Activated CD8-positive, alpha-beta T cell treated with anti-CD3 and anti-CD28 coated beads, Interleukin-2, amount 10 ng/mL, durations not matched to agents 7 days and 5 days (primary cell): ENCODE data around the gene ARHGAP12. TPM values are rescaled to one million over a fixed set of nuclear protein-coding genes. Genes with fewer than 3 reads are reported as not detected.
"Not testable (repeated sequence)": the region's sequence is repeated elsewhere in the genome, so short reads cannot be mapped to it uniquely, and the experiment has no call there.

ENCODE experiments used
- ATAC-seq: fragments of 150-1000 bp; cut with Tn5 transposase; one replicate; pipeline ENCODE4 v1.10.0; 2021; ENCODE audit warnings: moderate library complexity
- CTCF ChIA-PET: fragments of 350-600 bp; sonication (Branson Sonifier 250); formaldehyde crosslinking; loops from one replicate; lab custom pipeline; 2021; ENCODE audit warnings: antibody characterized with exemption; lab: Charles Lee
- POLR2A ChIA-PET: fragments of 350-600 bp; sonication (Branson Sonifier 250); formaldehyde crosslinking; loops from one replicate; lab custom pipeline; 2021; ENCODE audit warnings: antibody characterized with exemption; lab: Charles Lee
- DNase-seq: peaks from one replicate; pipeline ENCODE4 v3.0.0-alpha.2; 2020
- H3K27ac Mint-ChIP-seq: one replicate; pipeline ENCODE4 v1.8.0; 2021; ENCODE audit warnings: mild to moderate bottlenecking, mixed read lengths
- H3K27me3 Mint-ChIP-seq: one replicate; pipeline ENCODE4 v1.8.0; 2021; ENCODE audit warnings: low read depth, mixed read lengths
- H3K36me3 Mint-ChIP-seq: one replicate; pipeline ENCODE4 v1.8.0; 2021; ENCODE audit warnings: low read depth, mixed read lengths
- H3K4me1 Mint-ChIP-seq: one replicate; pipeline ENCODE4 v1.8.0; 2021; ENCODE audit warnings: low read depth, mixed read lengths
- H3K4me3 Mint-ChIP-seq: one replicate; pipeline ENCODE4 v1.8.0; 2021; ENCODE audit warnings: mild to moderate bottlenecking, mixed read lengths
- H3K9me3 Mint-ChIP-seq: one replicate; pipeline ENCODE4 v1.8.0; 2022; ENCODE audit warnings: mixed read lengths; ENCODE audit not compliant: insufficient read depth
- total RNA-seq, 2 experiments: library from RNA; stranded (reverse); gene quantifications; one replicate each; pipeline ENCODE4 v1.2.3, GENCODE V29; 2021

The ARHGAP12 gene
- total RNA-seq, result 1 to 10 TPM; 4.9 to 5.5 TPM

- CTCF ChIA-PET, result interaction anchor here (1.3 to 2.0 kb wide), 3 partner anchors 10 to 66 kb away, joined by 4 to 11 read pairs (median 7); no protein-coding TSS in a partner anchor
Measured at GRCh38 chr10:31928549-31929260, at the start of gene ARHGAP12. Gene ARHGAP12 (minus strand): TSS chr10:31928831. CDS start chr10:31908855, 19,976 bp downstream.

GRCh38 chr10:31978156-31978483 lies 49.5 kb upstream of the ARHGAP12 start:
- H3K27me3 Mint-ChIP-seq, result peaks cover 9% of the 10 kb centered on the region
- H3K4me3 Mint-ChIP-seq, result no peak overlapping the region
- ChIA-PET CTCF (interaction anchor here (3.4 kb wide), 1 partner anchor 116 kb away, joined by 11 read pairs; no protein-coding TSS in a partner anchor), POLR2A (no interaction called here)
- DNase-seq, result no peak
- H3K9me3 Mint-ChIP-seq, result no peaks in the 10 kb centered on the region
- H3K27ac Mint-ChIP-seq, result no peak overlapping the region
- H3K36me3 Mint-ChIP-seq, result peaks cover 4% of the 10 kb centered on the region
- no peak for ATAC-seq
- peaks cover 33% of the 10 kb centered on the region for H3K4me1 Mint-ChIP-seq

More at GRCh38 chr10:31928549-31929260, at the start of gene ARHGAP12:
- Mint-ChIP-seq H3K27me3 (peaks cover 8% of the 10 kb centered on the region), H3K4me1 (peaks cover 49% of the 10 kb centered on the region), H3K4me3 (peak within 1 kb of the TSS; percentile 85), H3K27ac (peak within 1 kb of the TSS; percentile 72), H3K9me3 (no peaks in the 10 kb centered on the region), H3K36me3 (no peaks in the 10 kb centered on the region)
- ATAC-seq, result peak; percentile 77
- DNase-seq, result peak; percentile 81
- POLR2A ChIA-PET, result no interaction called here

- ChIA-PET POLR2A (no interaction called here), CTCF (interaction anchor here (0.6 to 3.4 kb wide), 3 partner anchors 14 to 169 kb away, joined by 3 to 11 read pairs (median 3); no protein-coding TSS in a partner anchor)
- Mint-ChIP-seq H3K4me1 (peaks cover 33% of the 10 kb centered on the region), H3K27me3 (peaks cover 9% of the 10 kb centered on the region), H3K36me3 (peaks cover 4% of the 10 kb centered on the region), H3K27ac (no peak overlapping the region), H3K4me3 (peak overlapping the region; percentile 2), H3K9me3 (no peaks in the 10 kb centered on the region)
- peak; percentile 69 for ATAC-seq
- no peak for DNase-seq
Measured at GRCh38 chr10:31977440-31978155, 49.0 kb upstream of the ARHGAP12 start.

GRCh38 chr10:31975157-31975765 lies 46.6 kb upstream of the ARHGAP12 start:
- Mint-ChIP-seq H3K4me1 (peaks cover 33% of the 10 kb centered on the region), H3K27me3 (peaks cover 7% of the 10 kb centered on the region), H3K9me3 (no peaks in the 10 kb centered on the region), H3K36me3 (no peaks in the 10 kb centered on the region), H3K27ac (peak overlapping the region; percentile 27), H3K4me3 (no peak overlapping the region)
- ChIA-PET POLR2A (no interaction called here), CTCF (interaction anchor here (1.3 to 3.4 kb wide), 2 partner anchors 9 to 113 kb away, joined by 4 to 11 read pairs; no protein-coding TSS in a partner anchor)
- ATAC-seq (peak; percentile 66), DNase-seq (no peak)

- Mint-ChIP-seq H3K4me3 (no peak overlapping the region), H3K36me3 (no peaks in the 10 kb centered on the region), H3K9me3 (no peaks in the 10 kb centered on the region), H3K4me1 (peaks cover 33% of the 10 kb centered on the region), H3K27ac (no peak overlapping the region), H3K27me3 (peaks cover 3% of the 10 kb centered on the region)
- ChIA-PET POLR2A (no interaction called here), CTCF (interaction anchor here (1.3 kb wide), 1 partner anchor 10 kb away, joined by 4 read pairs; no protein-coding TSS in a partner anchor)
- no peak for ATAC-seq
- DNase-seq, result no peak
Measured at GRCh38 chr10:31974434-31975124, 45.9 kb upstream of the ARHGAP12 start.

GRCh38 chr10:31972519-31973041 lies 43.9 kb upstream of the ARHGAP12 start:
- no peaks in the 10 kb centered on the region for H3K27me3 Mint-ChIP-seq
- no peaks in the 10 kb centered on the region for H3K36me3 Mint-ChIP-seq
- H3K4me1 Mint-ChIP-seq, result peaks cover 25% of the 10 kb centered on the region
- no peaks in the 10 kb centered on the region for H3K9me3 Mint-ChIP-seq
- H3K27ac Mint-ChIP-seq, result no peak overlapping the region
- no peak for ATAC-seq
- CTCF ChIA-PET, result no interaction called here
- H3K4me3 Mint-ChIP-seq, result no peak overlapping the region
- POLR2A ChIA-PET, result no interaction called here
- DNase-seq, result no peak

- H3K9me3 Mint-ChIP-seq, H3K27ac Mint-ChIP-seq, H3K27me3 Mint-ChIP-seq, H3K4me3 Mint-ChIP-seq, DNase-seq, POLR2A ChIA-PET, H3K4me1 Mint-ChIP-seq, ATAC-seq, CTCF ChIA-PET, H3K36me3 Mint-ChIP-seq: not testable (repeated sequence)
Measured at GRCh38 chr10:31969847-31970246, 41.2 kb upstream of the ARHGAP12 start.

GRCh38 chr10:31963589-31963980 lies 35.0 kb upstream of the ARHGAP12 start:
- CTCF ChIA-PET, result interaction anchor here (1.2 kb wide), 1 partner anchor 102 kb away, joined by 4 read pairs; no protein-coding TSS in a partner anchor
- H3K27ac Mint-ChIP-seq, result no peak overlapping the region

GRCh38 chr10:31962826-31963588 lies 34.4 kb upstream of the ARHGAP12 start:
- Mint-ChIP-seq H3K9me3 (no peaks in the 10 kb centered on the region), H3K27ac (no peak overlapping the region), H3K27me3 (peaks cover 3% of the 10 kb centered on the region), H3K4me1 (peaks cover 15% of the 10 kb centered on the region), H3K36me3 (peaks cover 2% of the 10 kb centered on the region), H3K4me3 (no peak overlapping the region)
- ChIA-PET CTCF (interaction anchor here (1.2 kb wide), 1 partner anchor 101 kb away, joined by 4 read pairs; no protein-coding TSS in a partner anchor), POLR2A (no interaction called here)
- ATAC-seq, result no peak
- DNase-seq, result no peak

More at GRCh38 chr10:31963589-31963980, 35.0 kb upstream of the ARHGAP12 start:
- peaks cover 2% of the 10 kb centered on the region for H3K36me3 Mint-ChIP-seq
- DNase-seq (no peak), ATAC-seq (no peak)
- peaks cover 15% of the 10 kb centered on the region for H3K4me1 Mint-ChIP-seq
- H3K4me3 Mint-ChIP-seq, result no peak overlapping the region
- POLR2A ChIA-PET, result no interaction called here
- peaks cover 3% of the 10 kb centered on the region for H3K27me3 Mint-ChIP-seq
- H3K9me3 Mint-ChIP-seq, result no peaks in the 10 kb centered on the region

- no peak for ATAC-seq
- Mint-ChIP-seq H3K4me1 (peaks cover 15% of the 10 kb centered on the region), H3K9me3 (no peaks in the 10 kb centered on the region), H3K27ac (no peak overlapping the region), H3K27me3 (peaks cover 3% of the 10 kb centered on the region), H3K36me3 (peaks cover 2% of the 10 kb centered on the region), H3K4me3 (no peak overlapping the region)
- no peak for DNase-seq
- CTCF ChIA-PET, result no interaction called here
- POLR2A ChIA-PET, result interaction anchor here (0.7 kb wide), 1 partner anchor 73 kb away, joined by 3 read pairs; no protein-coding TSS in a partner anchor
Measured at GRCh38 chr10:31961277-31962074, 32.8 kb upstream of the ARHGAP12 start.
